Psoas muscle (tissue), 8 donors: ENCODE measurements around the gene TMEM255A. TPM values are rescaled to one million over a fixed set of nuclear protein-coding genes. Genes with fewer than 3 reads are reported as not detected.

ENCODE experiments used
- ATAC-seq, 4 donors: fragments of 200-7000 bp; cut with Tn5 transposase; one replicate each; pipeline ENCODE4 v1.9.1; 2020; ENCODE audit warnings: moderate library complexity in 3 of 4, mild to moderate bottlenecking in 2 of 4
- DNase-seq, 2 donors: peaks; one replicate each; pipeline ENCODE4 v3.0.0-alpha.2; 2020
- H3K27ac ChIP-seq: fragments of 200-600 bp; one replicate; pipeline ENCODE4 v1.8.0; 2022
- H3K27me3 ChIP-seq, 3 donors: fragments of 200-600 bp in 1 of 3; one replicate each; pipeline versions ENCODE4 v1.6.1 to v1.8.0; 2013 to 2022; ENCODE audit warnings: low read length in 2 of 3, mild to moderate bottlenecking in 2 of 3, moderate library complexity in 1 of 3; ENCODE audit not compliant: insufficient read depth in 3 of 3
- H3K36me3 ChIP-seq, 2 donors: fragments of 200-600 bp in 1 of 2; one replicate each; pipeline versions ENCODE4 v1.6.1 to v1.8.0; 2013 to 2022; ENCODE audit warnings: low read depth in 1 of 2, mild to moderate bottlenecking in 1 of 2, moderate library complexity in 1 of 2; ENCODE audit not compliant: insufficient read depth in 1 of 2
- H3K4me1 ChIP-seq: fragments of 200-600 bp; one replicate; pipeline ENCODE4 v1.8.0; 2022
- H3K4me3 ChIP-seq: fragments of 200-600 bp; one replicate; pipeline ENCODE4 v1.8.0; 2022; ENCODE audit warnings: mild to moderate bottlenecking
- H3K9me3 ChIP-seq: fragments of 200-600 bp; one replicate; pipeline ENCODE4 v1.8.0; 2022
- CTCF ChIP-seq: fragments of 200-600 bp; IDR thresholded peaks from one replicate; pipeline ENCODE4 v1.8.0; 2022; ENCODE audit warnings: antibody characterized with exemption
- WGBS, 3 donors: extraction: QIAGEN DNeasy Blood & Tissue Kit; methylation state at CpG; one replicate each; pipeline versions ENCODE4 v1.1.6 to v1.1.7; 2013; 5-methylcytosine and 5-hydroxymethylcytosine counted together
- intact Hi-C, 2 donors: fragments of 100-400 bp; cut with DNase I; formaldehyde crosslinking; loops; one replicate each; pipeline versions ENCODE4 v1.11.0 to v1.14.2; 2022
- polyA plus RNA-seq, 3 donors: library from polyadenylated mRNA; stranded (reverse); fragments of 200-250 nt; gene quantifications; one replicate each; pipeline ENCODE4 v1.2.3, GENCODE V29; 2013
- total RNA-seq, 4 donors: library from RNA; stranded (reverse); fragmentation: NEBNext Ultra II Directional in 2 of 4; extraction: Animal tissue kit (Norgen Biotek cat#: 25700) in 2 of 4; gene quantifications; one replicate each; pipeline versions ENCODE4 v1.2.1 to v1.2.4, GENCODE V29; 2021 to 2023
- donor health status: healthy with polysubstance abuse.
- donor health status: DM: no; HTN: no; CAD: no; lungs with moderate emphysema.
- donor health status: Bipolar disorder and iron deficiency.
- donor health status: healthy.
- donor health status: DM: yes; HTN: yes; CAD: no.
- donor health status: DM: no; HTN: no; CAD: no.
- donor health status: DM: no; HTN: no; CAD: no.
- donor health status: DM: yes; HTN: yes; CAD: no.

TMEM255A gene
- total and polyA plus RNA-seq, 7 donors, result 0.06 to 2.0 (median 0.27) TPM

DNA sequence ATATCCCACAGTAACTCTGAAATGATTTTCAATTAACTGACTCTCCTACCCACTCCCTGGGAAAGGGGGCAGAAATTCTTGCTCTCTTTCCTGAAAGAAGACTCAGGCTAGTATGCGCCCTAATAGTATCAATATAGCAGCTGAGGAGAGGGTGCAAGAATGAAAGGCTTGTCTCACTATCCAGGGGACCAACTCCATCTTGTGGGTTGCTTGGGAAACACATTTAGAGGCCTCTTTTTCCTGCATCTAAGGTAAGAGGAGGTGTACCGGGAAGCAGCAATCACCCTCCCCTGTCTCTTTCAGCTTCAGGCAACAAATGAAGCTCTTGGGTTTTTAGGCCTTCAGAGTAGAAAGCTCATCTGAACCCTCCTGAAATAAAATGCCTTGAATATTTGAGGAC is 11.3 kb downstream of the TMEM255A start:
- Histone ChIP-seq H3K4me1 (no peaks in the 10 kb centered on the region), H3K36me3 (no peaks in the 10 kb centered on the region), H3K27ac (no peak overlapping the region), H3K27me3 (peaks cover 0 to 3% (median 0%) of the 10 kb centered on the region in 3 donors), H3K9me3 (no peaks in the 10 kb centered on the region), H3K4me3 (no peak overlapping the region)
- intact Hi-C loops, result no loop called here
- no peak for DNase-seq
- ATAC-seq, result no peak
- no peak for TF ChIP-seq CTCF
- 57 to 69% (median 66%) methylated on average over 2 of the region's 2 CpGs for WGBS, 3 donors

- DNase-seq (no peak), ATAC-seq (no peak)
- no peaks in the 10 kb centered on the region for H3K4me1 ChIP-seq
- WGBS, 3 donors, result 82 to 100% (median 85%) methylated on average over 1 of the region's 1 CpG
- no peak overlapping the region for H3K4me3 ChIP-seq
- intact Hi-C loops, result no loop called here
- H3K27me3 ChIP-seq, result no peaks in the 10 kb centered on the region
- H3K36me3 ChIP-seq, result no peaks in the 10 kb centered on the region
- no peak for TF ChIP-seq CTCF
- H3K9me3 ChIP-seq, result no peaks in the 10 kb centered on the region
- no peak overlapping the region for H3K27ac ChIP-seq
These were observed 13.3 kb downstream of the TMEM255A start for GRCh38 chrX:120297923-120298322.

DNA sequence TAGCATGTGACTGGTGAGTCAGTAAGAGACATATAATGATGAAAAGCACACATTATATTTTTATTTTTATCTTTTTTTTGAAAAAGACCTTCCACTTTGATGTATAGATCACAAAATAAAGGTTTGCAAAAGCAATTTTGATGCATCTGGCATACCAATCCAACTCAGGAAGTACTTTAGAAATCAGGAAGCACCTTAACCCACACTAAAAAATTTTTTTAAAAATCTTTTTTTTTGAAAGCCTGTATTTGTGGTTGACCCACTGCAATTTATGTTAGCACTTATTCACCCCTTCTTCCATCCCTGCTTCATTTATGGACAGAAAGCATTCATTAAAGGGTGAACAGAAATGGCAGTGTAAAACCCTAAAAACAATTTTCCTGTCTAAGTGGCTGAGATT is 16.6 kb downstream of the TMEM255A start:
- TF ChIP-seq CTCF, result no peak
- Histone ChIP-seq H3K9me3 (no peaks in the 10 kb centered on the region), H3K27me3 (no peaks in the 10 kb centered on the region), H3K4me3 (no peak overlapping the region), H3K27ac (no peak overlapping the region), H3K4me1 (no peaks in the 10 kb centered on the region), H3K36me3 (no peaks in the 10 kb centered on the region)
- intact Hi-C loops, result no loop called here
- ATAC-seq (no peak), DNase-seq (no peak)

GRCh38 chrX:120293015-120293414 is 18.2 kb downstream of the TMEM255A start:
- intact Hi-C loops, result no loop called here
- Histone ChIP-seq H3K4me1 (no peaks in the 10 kb centered on the region), H3K36me3 (no peaks in the 10 kb centered on the region), H3K27ac (no peak overlapping the region), H3K4me3 (no peak overlapping the region), H3K9me3 (no peaks in the 10 kb centered on the region), H3K27me3 (no peaks in the 10 kb centered on the region)
- TF ChIP-seq CTCF, result no peak
- DNase-seq (no peak), ATAC-seq (no peak)
- 61 to 80% (median 72%) methylated on average over 2 of the region's 2 CpGs for WGBS, 3 donors

- Histone ChIP-seq H3K4me3 (no peak overlapping the region), H3K36me3 (no peaks in the 10 kb centered on the region), H3K4me1 (no peaks in the 10 kb centered on the region), H3K27ac (no peak overlapping the region), H3K27me3 (no peaks in the 10 kb centered on the region), H3K9me3 (no peaks in the 10 kb centered on the region)
- ATAC-seq (no peak), DNase-seq (no peak)
- WGBS, 3 donors, result 77 to 91% (median 88%) methylated on average over 6 of the region's 6 CpGs
- TF ChIP-seq CTCF, result no peak
- intact Hi-C loops, result no loop called here
These were observed 20.1 kb downstream of the TMEM255A start for GRCh38 chrX:120291211-120291610.
